HepG2 (cell line): Measurements from ENCODE around the gene C11orf24. TPM values are rescaled to one million over a fixed set of nuclear protein-coding genes. Genes with fewer than 3 reads are reported as not detected.

Experiments
- AGO1 ChIP-seq: fragments of 200-400 bp; formaldehyde crosslinking; IDR thresholded peaks from 2 replicates; pipeline ENCODE4 v1.6.1; 2017; ENCODE audit warnings: mild to moderate bottlenecking, low read depth, low read length, moderate library complexity; ENCODE audit not compliant: poor library complexity, severe bottlenecking
- ARNTL ChIP-seq: sonication (generic); formaldehyde crosslinking; IDR thresholded peaks from 2 replicates; pipeline ENCODE4 v1.4.0; 2020; ENCODE audit warnings: mild to moderate bottlenecking, missing genetic modification reagents
- CHCHD3 ChIP-seq: sonication (generic); formaldehyde crosslinking; IDR thresholded peaks from 2 replicates; pipeline ENCODE4 v1.8.0; 2022; ENCODE audit warnings: mild to moderate bottlenecking, missing genetic modification reagents, moderate library complexity
- ELF1 ChIP-seq: sonication (generic); formaldehyde crosslinking; IDR thresholded peaks from 2 replicates; pipeline ENCODE4 v1.4.0; 2020; ENCODE audit warnings: missing genetic modification reagents
- FOXC1 ChIP-seq: sonication (generic); formaldehyde crosslinking; IDR thresholded peaks from 2 replicates; pipeline ENCODE4 v1.8.0; 2022; ENCODE audit warnings: mild to moderate bottlenecking, missing genetic modification reagents, borderline replicate concordance
- HNF4A ChIP-seq: sonication (generic); formaldehyde crosslinking; IDR thresholded peaks from 2 replicates; pipeline ENCODE4 v1.4.0; 2020; ENCODE audit warnings: missing genetic modification reagents
- HNRNPL ChIP-seq: fragments of 200-400 bp; formaldehyde crosslinking; IDR thresholded peaks from 2 replicates; pipeline ENCODE4 v1.6.1; 2017; ENCODE audit warnings: mild to moderate bottlenecking, low read depth, low read length
- IKZF4 ChIP-seq: sonication (generic); formaldehyde crosslinking; IDR thresholded peaks from 2 replicates; pipeline ENCODE4 v1.5.1; 2020; ENCODE audit warnings: borderline replicate concordance, mild to moderate bottlenecking, low read depth, missing genetic modification reagents; ENCODE audit errors: not compliant biosample characterization
- PHB2 ChIP-seq: fragments of 450-650 bp; IDR thresholded peaks from 2 replicates; pipeline ENCODE4 v1.6.1; 2018; ENCODE audit not compliant: partially characterized antibody
- RAD51 ChIP-seq: fragments of 450-650 bp; IDR thresholded peaks from 2 replicates; pipeline ENCODE4 v1.6.1; 2016; ENCODE audit warnings: borderline replicate concordance
- RELA ChIP-seq: sonication (generic); formaldehyde crosslinking; IDR thresholded peaks from 2 replicates; pipeline ENCODE4 v1.4.0; 2020; ENCODE audit warnings: missing genetic modification reagents
- SOX6 ChIP-seq, 2 experiments: fragments of 450-650 bp in 1 of 2; sonication (generic) in 1 of 2; formaldehyde crosslinking in 1 of 2; IDR thresholded peaks; 2 replicates each; pipeline versions ENCODE4 v1.4.0 to v1.6.1; 2017 to 2020; ENCODE audit warnings: antibody characterized with exemption in 1 of 2, mild to moderate bottlenecking in 1 of 2, missing genetic modification reagents in 1 of 2
- SUZ12 ChIP-seq: fragments of 150-350 bp; IDR thresholded peaks from 2 replicates; pipeline ENCODE4 v1.6.1; 2014; ENCODE audit warnings: low read depth, low read length
- TAF1 ChIP-seq: sonication (generic); formaldehyde crosslinking; IDR thresholded peaks from 2 replicates; pipeline ENCODE4 v1.4.0; 2020; ENCODE audit warnings: missing genetic modification reagents
- ZBTB7B ChIP-seq: sonication (generic); formaldehyde crosslinking; IDR thresholded peaks from 2 replicates; pipeline ENCODE4 v1.4.0; 2020; ENCODE audit warnings: missing genetic modification reagents
- ZFP90 ChIP-seq: sonication (generic); formaldehyde crosslinking; IDR thresholded peaks from 2 replicates; pipeline ENCODE4 v1.8.0; 2022; ENCODE audit warnings: missing genetic modification reagents, mild to moderate bottlenecking, inconsistent platforms, borderline replicate concordance
- ZNF253 ChIP-seq: sonication (generic); formaldehyde crosslinking; IDR thresholded peaks from 2 replicates; pipeline ENCODE4 v1.8.0; 2022; ENCODE audit warnings: mild to moderate bottlenecking, missing genetic modification reagents, borderline replicate concordance
- ZNF331 ChIP-seq: sonication (generic); formaldehyde crosslinking; IDR thresholded peaks from 2 replicates; pipeline ENCODE4 v1.4.0; 2020; ENCODE audit warnings: missing genetic modification reagents
- polyA plus RNA-seq, 8 experiments: library from polyadenylated mRNA; depleted of rRNA in 3 of 8; stranded (reverse) in 7 of 8; unstranded in 1 of 8; fragments of >200 nt; fragmentation: Illumina TruSeq in 4 of 8; extraction: Trizol in 4 of 8; gene quantifications; 2 replicates each; pipeline versions ENCODE4 v1.2.1 to v1.2.3, GENCODE V29; 2011 to 2016; ENCODE audit warnings: low read depth in 4 of 8, missing spikeins in 1 of 8, mixed read lengths in 1 of 8; ENCODE audit not compliant: insufficient read depth in 1 of 8
- total RNA-seq, 5 experiments: library from RNA; depleted of rRNA; stranded (reverse); fragments of >200 nt; fragmentation: Illumina TruSeq; extraction: Trizol; gene quantifications; 2 replicates each; pipeline ENCODE4 v1.2.3, GENCODE V29; 2016; ENCODE audit warnings: low read depth in 1 of 5
- TF ChIP-seq, protein P1 (sequence below): sonication (generic); formaldehyde crosslinking; IDR thresholded peaks from 2 replicates; pipeline ENCODE4 v1.5.1; 2020; ENCODE audit warnings: missing genetic modification reagents, mild to moderate bottlenecking, borderline replicate concordance
- TF ChIP-seq, protein P2 (sequence below): sonication (generic); formaldehyde crosslinking; IDR thresholded peaks from 2 replicates; pipeline ENCODE4 v1.4.0; 2020; ENCODE audit warnings: missing genetic modification reagents
- TF ChIP-seq, protein P3 (sequence below): sonication (generic); formaldehyde crosslinking; IDR thresholded peaks from 2 replicates; pipeline ENCODE4 v1.8.0; 2022; ENCODE audit warnings: mild to moderate bottlenecking, missing genetic modification reagents, borderline replicate concordance
- TF ChIP-seq, protein P4 (sequence below): sonication (generic); formaldehyde crosslinking; IDR thresholded peaks from 2 replicates; pipeline ENCODE4 v1.4.0; 2020; ENCODE audit warnings: mild to moderate bottlenecking, missing genetic modification reagents, borderline replicate concordance

The C11orf24 gene
- total and polyA plus RNA-seq, 2 of the 13 experiments (the other 11 are each of a cell fraction or from before 2014, with no cell fraction given) = 52.9 to 55.5 TPM

DNA sequence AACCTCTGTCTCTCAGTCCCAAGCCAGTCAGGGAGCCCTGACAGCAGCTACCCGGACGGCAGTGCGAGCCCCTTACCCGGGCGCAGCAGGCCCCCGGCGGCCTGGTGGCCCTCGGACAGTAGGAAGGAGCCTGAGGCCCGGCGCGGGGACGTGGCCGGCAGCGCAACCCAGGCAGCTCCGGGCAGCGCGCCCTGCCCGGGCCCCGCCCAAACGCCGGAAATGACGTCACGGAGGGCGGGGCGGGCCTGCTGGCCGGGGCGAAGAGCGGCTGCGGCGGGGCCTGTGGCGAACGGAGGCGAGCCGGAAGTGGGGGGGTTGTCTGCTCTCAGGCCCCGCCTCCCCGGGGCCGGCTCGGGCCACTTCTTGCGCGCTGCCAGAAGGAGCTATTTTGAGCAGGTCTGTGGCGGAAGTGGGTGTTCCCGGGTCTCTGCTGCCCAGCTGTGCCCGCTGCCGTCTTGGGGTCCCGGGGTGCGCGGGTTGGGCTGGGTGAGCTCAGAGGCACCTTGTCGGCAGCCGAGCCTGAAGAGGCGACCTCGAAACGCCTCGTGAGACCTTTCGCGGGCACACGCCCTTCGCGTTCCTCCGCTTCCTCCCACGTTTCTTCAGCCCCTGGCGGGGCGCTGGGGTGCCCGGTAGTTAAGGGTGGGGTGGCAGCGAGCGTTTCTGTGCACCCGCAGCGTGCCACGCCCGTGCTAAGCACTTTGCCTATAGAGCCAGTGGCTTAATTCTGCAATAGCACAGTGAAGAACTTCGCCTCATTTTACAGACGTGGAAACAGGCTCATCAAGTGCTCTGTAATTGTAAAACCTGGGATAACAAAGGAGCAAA, at the start of gene C11orf24 (continued):
- TF ChIP-seq, protein P1, sequence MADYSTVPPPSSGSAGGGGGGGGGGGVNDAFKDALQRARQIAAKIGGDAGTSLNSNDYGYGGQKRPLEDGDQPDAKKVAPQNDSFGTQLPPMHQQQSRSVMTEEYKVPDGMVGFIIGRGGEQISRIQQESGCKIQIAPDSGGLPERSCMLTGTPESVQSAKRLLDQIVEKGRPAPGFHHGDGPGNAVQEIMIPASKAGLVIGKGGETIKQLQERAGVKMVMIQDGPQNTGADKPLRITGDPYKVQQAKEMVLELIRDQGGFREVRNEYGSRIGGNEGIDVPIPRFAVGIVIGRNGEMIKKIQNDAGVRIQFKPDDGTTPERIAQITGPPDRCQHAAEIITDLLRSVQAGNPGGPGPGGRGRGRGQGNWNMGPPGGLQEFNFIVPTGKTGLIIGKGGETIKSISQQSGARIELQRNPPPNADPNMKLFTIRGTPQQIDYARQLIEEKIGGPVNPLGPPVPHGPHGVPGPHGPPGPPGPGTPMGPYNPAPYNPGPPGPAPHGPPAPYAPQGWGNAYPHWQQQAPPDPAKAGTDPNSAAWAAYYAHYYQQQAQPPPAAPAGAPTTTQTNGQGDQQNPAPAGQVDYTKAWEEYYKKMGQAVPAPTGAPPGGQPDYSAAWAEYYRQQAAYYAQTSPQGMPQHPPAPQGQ (CRISPR knock-in tag) = no peak
- TF ChIP-seq, protein P2, sequence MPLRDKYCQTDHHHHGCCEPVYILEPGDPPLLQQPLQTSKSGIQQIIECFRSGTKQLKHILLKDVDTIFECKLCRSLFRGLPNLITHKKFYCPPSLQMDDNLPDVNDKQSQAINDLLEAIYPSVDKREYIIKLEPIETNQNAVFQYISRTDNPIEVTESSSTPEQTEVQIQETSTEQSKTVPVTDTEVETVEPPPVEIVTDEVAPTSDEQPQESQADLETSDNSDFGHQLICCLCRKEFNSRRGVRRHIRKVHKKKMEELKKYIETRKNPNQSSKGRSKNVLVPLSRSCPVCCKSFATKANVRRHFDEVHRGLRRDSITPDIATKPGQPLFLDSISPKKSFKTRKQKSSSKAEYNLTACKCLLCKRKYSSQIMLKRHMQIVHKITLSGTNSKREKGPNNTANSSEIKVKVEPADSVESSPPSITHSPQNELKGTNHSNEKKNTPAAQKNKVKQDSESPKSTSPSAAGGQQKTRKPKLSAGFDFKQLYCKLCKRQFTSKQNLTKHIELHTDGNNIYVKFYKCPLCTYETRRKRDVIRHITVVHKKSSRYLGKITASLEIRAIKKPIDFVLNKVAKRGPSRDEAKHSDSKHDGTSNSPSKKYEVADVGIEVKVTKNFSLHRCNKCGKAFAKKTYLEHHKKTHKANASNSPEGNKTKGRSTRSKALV = peak; percentile 45; the same call in 1 of the 2 replicates
- TF ChIP-seq CHCHD3 (CRISPR knock-in tag) (no peak), FOXC1 (CRISPR knock-in tag) (peak; percentile 70; the same call in 1 of the 2 replicates), IKZF4 (CRISPR knock-in tag) (no peak), HNRNPL (peak; percentile 92), ZBTB7B (CRISPR knock-in tag) (peak; percentile 41; the same call in 1 of the 2 replicates), ZNF253 (CRISPR knock-in tag) (no peak), ELF1 (CRISPR knock-in tag) (peak; percentile 69), RELA (CRISPR knock-in tag) (no peak), AGO1 (peak; percentile 69), RAD51 (no peak), ZFP90 (CRISPR knock-in tag) (0 out of 2 replicates have a peak, but pooled peaks have one; percentile 29), PHB2 (no peak), SOX6 (IDR thresholded peaks at IDR 0.05) (no peak), SOX6 (CRISPR knock-in tag; IDR thresholded peaks at IDR 0.05) (0 out of 2 replicates have a peak, but pooled peaks have one; percentile 13), HNF4A (no peak), SUZ12 (no peak), ARNTL (peak; percentile 51), TAF1 (CRISPR knock-in tag) (peak; percentile 95), ZNF331 (peak; percentile 46; the same call in 1 of the 2 replicates)
- TF ChIP-seq, protein P3, sequence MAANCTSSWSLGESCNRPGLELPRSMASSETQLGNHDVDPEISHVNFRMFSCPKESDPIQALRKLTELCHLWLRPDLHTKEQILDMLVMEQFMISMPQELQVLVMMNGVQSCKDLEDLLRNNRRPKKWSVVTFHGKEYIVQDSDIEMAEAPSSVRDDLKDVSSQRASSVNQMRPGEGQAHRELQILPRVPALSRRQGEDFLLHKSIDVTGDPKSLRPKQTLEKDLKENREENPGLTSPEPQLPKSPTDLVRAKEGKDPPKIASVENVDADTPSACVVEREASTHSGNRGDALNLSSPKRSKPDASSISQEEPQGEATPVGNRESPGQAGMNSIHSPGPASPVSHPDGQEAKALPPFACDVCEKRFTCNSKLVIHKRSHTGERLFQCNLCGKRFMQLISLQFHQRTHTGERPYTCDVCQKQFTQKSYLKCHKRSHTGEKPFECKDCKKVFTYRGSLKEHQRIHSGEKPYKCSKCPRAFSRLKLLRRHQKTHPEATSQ (CRISPR knock-in tag) = no peak
- TF ChIP-seq, protein P4, sequence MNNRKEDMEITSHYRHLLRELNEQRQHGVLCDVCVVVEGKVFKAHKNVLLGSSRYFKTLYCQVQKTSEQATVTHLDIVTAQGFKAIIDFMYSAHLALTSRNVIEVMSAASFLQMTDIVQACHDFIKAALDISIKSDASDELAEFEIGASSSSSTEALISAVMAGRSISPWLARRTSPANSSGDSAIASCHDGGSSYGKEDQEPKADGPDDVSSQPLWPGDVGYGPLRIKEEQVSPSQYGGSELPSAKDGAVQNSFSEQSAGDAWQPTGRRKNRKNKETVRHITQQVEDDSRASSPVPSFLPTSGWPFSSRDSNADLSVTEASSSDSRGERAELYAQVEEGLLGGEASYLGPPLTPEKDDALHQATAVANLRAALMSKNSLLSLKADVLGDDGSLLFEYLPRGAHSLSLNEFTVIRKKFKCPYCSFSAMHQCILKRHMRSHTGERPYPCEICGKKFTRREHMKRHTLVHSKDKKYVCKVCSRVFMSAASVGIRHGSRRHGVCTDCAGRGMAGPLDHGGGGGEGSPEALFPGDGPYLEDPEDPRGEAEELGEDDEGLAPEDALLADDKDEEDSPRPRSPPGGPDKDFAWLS = no peak
